Activated naive CD8-positive, alpha-beta T cell (primary cell): ENCODE data around the gene NDUFV1.
"Not testable (repeated sequence)": the region's sequence is repeated elsewhere in the genome, so short reads cannot be mapped to it uniquely, and the experiment has no call there.

ENCODE experiments used
- H3K27ac Mint-ChIP-seq: one replicate; pipeline ENCODE4 v1.8.0; 2021; ENCODE audit warnings: mixed read lengths
- H3K27me3 Mint-ChIP-seq: one replicate; pipeline ENCODE4 v1.8.0; 2021; ENCODE audit warnings: mixed read lengths
- H3K36me3 Mint-ChIP-seq: one replicate; pipeline ENCODE4 v1.8.0; 2021; ENCODE audit warnings: mixed read lengths
- H3K4me1 Mint-ChIP-seq: one replicate; pipeline ENCODE4 v1.8.0; 2021; ENCODE audit warnings: low read depth, mixed read lengths
- H3K4me3 Mint-ChIP-seq: one replicate; pipeline ENCODE4 v1.8.0; 2021; ENCODE audit warnings: mild to moderate bottlenecking, mixed read lengths
- H3K9me3 Mint-ChIP-seq: one replicate; pipeline ENCODE4 v1.8.0; 2021; ENCODE audit warnings: low read depth, mixed read lengths

Gene NDUFV1

GRCh38 chr11:67657300-67657699 lies 50.6 kb downstream of the NDUFV1 start:
- H3K4me1 Mint-ChIP-seq = no peaks in the 10 kb centered on the region
- no peaks in the 10 kb centered on the region for H3K27me3 Mint-ChIP-seq
- no peaks in the 10 kb centered on the region for H3K36me3 Mint-ChIP-seq
- H3K27ac Mint-ChIP-seq = no peak overlapping the region
- no peak overlapping the region for H3K4me3 Mint-ChIP-seq
- H3K9me3 Mint-ChIP-seq = no peaks in the 10 kb centered on the region

- H3K9me3 Mint-ChIP-seq, H3K27ac Mint-ChIP-seq, H3K36me3 Mint-ChIP-seq: not testable (repeated sequence)
Observed at GRCh38 chr11:67659651-67660165, 53.0 kb downstream of the NDUFV1 start.

GRCh38 chr11:67660752-67661151 lies 54.0 kb downstream of the NDUFV1 start:
- not testable (repeated sequence) for H3K4me1 Mint-ChIP-seq, H3K27ac Mint-ChIP-seq, H3K9me3 Mint-ChIP-seq, H3K36me3 Mint-ChIP-seq, H3K27me3 Mint-ChIP-seq, H3K4me3 Mint-ChIP-seq

More at GRCh38 chr11:67659651-67660165, 53.0 kb downstream of the NDUFV1 start:
- H3K27me3 Mint-ChIP-seq, H3K4me1 Mint-ChIP-seq, H3K4me3 Mint-ChIP-seq: not testable (repeated sequence)
